Spleen (tissue), 7 donors: ENCODE measurements around the gene ST6GALNAC2.

Experiments used
- POLR2AphosphoS5 ChIP-seq, 3 donors: sonication (generic); formaldehyde crosslinking; IDR thresholded peaks; one replicate each; pipeline ENCODE4 v1.5.1; 2017; ENCODE audit warnings: antibody characterized with exemption in 3 of 3
- TF ChIP-seq, protein P1 (sequence below), 11 experiments: fragments of 200-600 bp in 7 of 11; fragments of 450-650 bp in 4 of 11; sonication (generic) in 4 of 11; IDR thresholded peaks in 8 of 11; conservative IDR thresholded peaks in 3 of 11; 1 replicate in 7 of 11; 2 replicates in 4 of 11; pipeline versions ENCODE4 v1.4.0 to v1.8.0; 2016 to 2021; ENCODE audit warnings: antibody characterized with exemption in 11 of 11, inconsistent platforms in 4 of 11, mild to moderate bottlenecking in 1 of 11
- donor health status: DM: no; HTN: no; CAD: no; lungs with moderate emphysema.
- donor health status: DM: no; HTN: no; CAD: no.
- donor health status: DM: no; HTN: no; CAD: no.

DNA sequence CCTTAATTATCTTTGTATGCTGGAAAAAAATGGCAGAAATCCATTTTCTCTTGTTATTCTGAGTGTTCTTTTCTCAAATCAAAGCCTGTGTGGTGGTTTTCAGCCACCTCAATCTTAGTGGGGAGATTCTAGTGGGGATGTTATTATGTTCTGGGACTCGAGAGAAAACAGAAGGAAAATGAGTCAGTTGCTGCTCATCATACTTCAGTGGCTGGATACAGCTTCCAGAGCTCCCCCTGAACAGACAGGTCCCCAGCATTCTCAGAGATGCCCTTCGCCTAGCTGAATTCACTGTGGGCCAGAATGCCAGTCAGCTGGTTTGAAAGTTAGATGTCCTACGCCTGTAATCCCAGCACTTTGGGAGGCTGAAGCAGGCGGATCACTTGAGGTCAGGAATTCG lies 49.4 kb upstream of the ST6GALNAC2 start:
- TF ChIP-seq, protein P1, sequence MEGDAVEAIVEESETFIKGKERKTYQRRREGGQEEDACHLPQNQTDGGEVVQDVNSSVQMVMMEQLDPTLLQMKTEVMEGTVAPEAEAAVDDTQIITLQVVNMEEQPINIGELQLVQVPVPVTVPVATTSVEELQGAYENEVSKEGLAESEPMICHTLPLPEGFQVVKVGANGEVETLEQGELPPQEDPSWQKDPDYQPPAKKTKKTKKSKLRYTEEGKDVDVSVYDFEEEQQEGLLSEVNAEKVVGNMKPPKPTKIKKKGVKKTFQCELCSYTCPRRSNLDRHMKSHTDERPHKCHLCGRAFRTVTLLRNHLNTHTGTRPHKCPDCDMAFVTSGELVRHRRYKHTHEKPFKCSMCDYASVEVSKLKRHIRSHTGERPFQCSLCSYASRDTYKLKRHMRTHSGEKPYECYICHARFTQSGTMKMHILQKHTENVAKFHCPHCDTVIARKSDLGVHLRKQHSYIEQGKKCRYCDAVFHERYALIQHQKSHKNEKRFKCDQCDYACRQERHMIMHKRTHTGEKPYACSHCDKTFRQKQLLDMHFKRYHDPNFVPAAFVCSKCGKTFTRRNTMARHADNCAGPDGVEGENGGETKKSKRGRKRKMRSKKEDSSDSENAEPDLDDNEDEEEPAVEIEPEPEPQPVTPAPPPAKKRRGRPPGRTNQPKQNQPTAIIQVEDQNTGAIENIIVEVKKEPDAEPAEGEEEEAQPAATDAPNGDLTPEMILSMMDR (IDR thresholded peaks at IDR 0.05 in 8 of 11, conservative IDR thresholded peaks at IDR 0.05 in 3 of 11) = no peak
- TF ChIP-seq POLR2AphosphoS5 (IDR thresholded peaks at IDR 0.05) = no peak
